ENCODE measurements around the gene FIGN.

Gene FIGN

DNA sequence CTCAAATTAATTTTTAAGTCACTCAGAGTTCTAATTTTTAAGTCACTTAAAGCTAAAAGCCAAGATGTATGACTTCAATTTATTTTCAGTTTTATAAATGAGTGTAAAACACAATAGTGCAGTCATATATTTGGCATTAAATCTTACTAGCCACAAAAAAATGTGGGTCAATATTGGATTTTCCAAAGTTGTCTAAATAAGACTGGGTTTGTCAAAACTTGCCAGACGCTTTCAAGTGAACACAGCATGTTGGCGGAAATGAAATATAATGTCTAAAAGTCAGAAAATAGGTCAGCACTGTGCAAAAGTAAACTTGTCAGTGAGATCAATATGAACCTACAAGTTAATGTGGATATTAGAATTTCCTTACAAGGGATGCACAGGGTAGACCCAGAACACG is 128.9 kb downstream of the FIGN start:
- no peak for DNase-seq

DNA sequence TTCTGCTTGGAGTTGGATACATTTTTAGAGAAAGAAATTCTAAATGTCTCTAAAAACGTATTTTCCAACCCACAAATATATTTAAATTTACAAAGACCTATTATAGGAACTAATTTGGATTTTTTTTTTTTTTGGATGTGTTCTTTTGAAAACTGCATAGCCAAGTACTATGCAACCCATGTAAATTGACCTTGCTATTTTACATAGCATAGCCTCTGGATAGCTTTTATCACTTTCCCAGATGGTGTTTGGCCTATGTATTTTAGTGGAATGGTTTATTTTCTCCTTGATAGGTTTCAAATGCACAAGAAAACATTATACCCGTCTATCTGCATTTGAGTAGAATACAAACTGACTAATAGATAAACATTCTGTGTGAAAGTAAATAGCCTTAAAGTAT is 130.0 kb downstream of the FIGN start:
- no peak for DNase-seq

DNA sequence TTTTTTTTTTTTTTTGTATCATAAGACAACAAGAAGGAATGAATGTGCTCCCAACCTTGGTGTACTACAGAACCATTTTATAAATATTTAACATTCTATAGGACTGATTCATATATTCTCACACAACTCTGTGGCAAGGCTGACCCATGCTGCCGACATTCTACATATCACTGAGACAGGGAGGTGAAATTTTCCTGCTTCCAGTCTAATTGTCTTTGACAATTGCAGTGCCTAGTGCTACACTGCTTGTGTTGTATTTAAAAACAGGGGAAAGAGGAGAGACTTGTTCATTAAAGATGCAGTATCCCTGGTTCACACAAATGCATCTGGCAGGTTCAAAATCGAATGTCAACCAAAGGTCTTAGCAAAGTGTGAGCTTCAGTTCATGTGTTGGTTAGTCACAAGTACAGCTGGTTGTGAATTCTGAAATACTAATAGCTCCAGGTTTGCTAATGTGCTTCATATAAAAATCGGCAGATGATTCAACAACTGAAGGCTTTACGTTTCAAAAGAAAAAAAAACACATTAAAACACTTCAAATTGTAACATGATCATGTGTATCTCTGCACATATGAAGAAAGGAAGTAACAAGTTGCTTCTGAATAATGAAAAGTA is 130.8 kb downstream of the FIGN start:
- no peak for DNase-seq

DNA sequence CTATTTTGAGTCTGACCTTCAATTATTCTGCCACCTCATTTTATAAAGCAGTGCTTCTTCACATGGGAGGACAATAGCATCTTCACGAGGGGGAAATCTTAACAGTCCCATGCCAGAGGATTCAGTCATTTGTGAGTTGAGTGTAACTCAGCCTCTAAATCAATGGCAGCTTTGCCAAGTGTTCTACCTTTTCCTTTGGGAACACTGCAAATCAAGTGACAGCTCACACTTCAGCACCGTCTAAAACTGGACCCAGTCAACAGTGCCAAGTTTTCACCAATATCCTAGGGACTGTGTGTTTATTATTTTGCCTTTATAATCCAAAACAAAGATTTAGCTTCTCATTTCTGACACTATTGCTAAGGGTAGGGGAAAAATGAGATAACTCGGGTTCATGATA is 133.6 kb downstream of the FIGN start:
- no peak for DNase-seq

DNA sequence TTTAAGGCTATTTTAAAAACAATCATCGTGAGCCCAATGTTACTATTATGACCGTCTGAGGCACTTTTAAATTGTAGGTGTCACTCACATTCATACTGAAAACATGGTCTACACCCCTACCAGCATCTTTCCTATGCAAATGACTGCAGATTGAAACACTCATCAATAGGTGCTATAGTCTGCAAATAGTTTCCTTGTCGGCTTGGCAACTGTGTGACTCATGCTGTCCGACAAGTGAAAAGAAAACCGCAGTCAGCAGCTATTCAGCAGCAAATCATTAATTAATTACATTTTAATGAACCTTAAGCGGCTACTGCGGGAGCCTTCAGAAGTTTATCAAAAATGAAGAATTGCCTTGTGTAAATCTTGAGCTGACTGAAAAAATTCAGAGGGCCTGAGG is 134.4 kb downstream of the FIGN start:
- no peak for DNase-seq

DNA sequence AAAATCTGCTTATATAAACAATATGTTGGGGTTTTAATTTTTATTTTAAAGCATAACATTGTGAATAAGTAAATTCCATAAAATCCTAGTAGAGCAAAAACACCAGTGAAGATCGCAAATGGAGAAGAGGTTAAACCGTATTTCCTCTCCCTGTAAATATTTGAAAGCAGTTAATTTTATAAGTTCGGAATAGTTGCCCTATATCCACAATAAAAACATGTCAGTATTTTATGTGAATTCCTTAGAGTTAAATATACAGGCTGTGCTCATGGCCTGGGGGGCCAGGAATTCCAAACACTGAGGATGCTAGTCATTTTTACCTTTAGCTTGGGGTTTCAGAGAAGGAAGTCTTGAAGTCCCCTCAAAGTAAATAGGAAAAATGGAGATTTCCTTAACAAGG is 135.0 kb downstream of the FIGN start:
- no peak for DNase-seq

DNA sequence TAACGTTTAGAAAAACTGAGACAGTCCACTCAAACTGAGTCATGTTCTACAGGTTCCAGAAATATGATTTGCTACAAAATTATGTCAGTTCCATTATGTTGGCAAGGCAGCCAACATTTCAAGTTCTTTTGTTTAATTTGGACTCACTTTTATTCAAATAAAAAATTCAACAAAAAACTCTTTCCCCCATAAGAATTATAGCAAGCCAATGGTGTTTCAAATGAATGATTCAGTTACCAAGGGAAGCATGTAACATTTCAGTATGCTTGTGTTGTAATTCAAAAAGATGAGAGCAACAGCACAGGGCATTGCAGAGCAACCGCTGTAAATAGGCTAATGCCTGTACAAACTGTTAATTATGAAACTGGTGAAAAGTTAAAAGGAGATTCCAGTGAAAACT is 140.8 kb downstream of the FIGN start:
- no peak for DNase-seq

DNA sequence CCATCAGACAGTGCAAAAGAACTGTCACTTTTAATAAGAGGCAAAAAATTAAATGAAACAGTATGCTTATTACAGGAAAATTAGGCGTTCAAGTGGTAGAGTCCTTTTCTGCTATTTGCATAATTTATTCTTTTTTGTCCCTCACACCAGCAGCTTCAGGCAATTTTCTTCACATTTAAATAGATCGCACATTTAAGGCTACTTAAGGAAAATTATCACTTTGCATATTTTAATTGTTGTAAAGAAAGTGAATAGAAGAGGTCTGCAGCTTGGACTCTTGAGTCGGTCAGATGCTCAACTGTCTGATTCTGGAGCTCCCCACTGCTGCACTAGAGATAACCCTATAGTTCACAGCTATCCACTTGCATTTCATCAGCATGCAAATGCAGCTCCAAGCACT is 141.3 kb downstream of the FIGN start:
- no peak for DNase-seq

DNA sequence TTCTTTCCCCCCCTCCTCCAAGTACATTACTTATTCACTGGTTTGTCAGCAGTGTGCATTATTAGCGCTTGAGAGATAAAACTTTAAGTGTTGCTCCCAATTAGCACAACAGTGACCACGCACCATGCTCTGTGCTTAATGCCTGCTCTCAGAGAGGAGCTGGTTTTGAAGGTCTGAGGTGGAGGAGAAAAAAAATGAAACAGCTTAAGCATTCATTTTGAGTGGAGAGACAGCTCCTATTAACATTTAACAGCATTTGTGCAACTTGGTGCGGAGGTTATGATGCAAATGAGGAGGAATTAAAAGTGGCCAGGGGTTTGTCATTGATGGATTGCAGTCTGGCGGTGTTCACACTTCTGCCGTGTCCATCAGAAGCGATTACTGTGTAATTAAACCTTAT is 141.8 kb downstream of the FIGN start:
- no peak for DNase-seq

DNA sequence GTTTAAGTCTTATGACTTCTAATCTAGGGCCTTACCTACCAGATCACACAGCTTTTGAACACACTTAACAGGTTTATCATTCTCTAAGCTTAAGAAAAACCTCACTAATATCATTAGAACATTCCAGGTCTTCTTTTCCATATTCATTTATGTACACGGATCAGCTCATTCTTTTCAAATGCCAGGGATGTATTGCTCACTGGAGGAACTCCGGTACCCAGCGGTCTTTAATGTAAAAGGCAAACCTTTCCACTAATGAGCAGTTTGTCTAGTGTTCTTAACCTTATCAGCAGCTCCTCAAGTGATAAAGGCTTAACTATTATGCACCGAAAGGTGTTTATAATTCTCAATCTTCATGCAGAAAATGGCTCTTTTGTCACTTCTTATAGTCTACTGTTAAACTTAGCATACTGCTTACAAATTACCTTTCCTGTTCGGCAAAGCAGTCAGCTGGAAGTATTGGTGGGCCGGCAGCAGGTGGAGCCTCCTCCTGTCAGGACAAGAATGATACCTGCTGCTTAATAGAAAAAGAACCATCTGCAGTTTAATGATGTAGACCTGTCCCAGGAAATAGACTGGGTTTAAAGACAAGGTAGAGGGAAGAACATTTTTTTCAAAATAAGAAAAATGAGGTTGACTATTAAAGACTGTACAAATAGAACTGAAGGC is 142.7 kb downstream of the FIGN start:
- no peak for DNase-seq

DNA sequence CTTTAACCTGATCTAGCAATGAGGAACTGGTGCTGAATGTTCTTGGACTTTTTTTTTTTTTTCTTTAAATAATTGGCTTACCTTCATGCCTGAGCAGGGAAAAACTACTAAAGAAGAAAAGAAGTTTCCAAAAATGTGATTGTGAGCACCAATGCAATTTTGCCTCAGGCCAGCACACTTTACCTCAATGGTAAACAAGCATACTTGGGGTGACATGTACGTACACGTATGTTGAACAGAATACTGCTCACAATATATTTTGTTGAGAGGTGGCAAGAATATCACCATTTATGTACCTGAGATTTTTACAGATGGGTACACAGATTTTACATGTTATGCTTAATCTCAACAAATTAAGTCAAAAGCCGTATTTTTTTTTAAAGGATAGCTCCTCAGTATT is 144.3 kb downstream of the FIGN start:
- no peak for DNase-seq

DNA sequence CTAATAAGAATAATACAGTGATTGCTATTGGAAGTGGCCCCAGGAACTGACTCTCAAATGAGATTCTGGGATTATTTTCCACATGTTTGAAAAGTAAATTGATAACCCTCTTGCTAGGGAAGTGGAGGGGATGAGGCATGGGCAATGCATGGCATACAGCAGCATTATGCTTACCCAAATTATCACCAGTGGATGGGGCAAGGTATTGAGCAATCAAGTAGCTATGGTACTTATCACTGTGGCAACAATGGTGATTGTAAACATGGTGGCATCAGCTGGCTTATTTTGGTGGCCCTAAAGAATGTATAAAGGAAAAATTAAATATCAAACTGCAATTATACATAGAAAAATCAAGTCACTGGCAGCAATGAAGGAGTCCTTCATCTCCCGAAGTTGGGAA is 155.1 kb downstream of the FIGN start:
- DNase-seq, result no peak

DNA sequence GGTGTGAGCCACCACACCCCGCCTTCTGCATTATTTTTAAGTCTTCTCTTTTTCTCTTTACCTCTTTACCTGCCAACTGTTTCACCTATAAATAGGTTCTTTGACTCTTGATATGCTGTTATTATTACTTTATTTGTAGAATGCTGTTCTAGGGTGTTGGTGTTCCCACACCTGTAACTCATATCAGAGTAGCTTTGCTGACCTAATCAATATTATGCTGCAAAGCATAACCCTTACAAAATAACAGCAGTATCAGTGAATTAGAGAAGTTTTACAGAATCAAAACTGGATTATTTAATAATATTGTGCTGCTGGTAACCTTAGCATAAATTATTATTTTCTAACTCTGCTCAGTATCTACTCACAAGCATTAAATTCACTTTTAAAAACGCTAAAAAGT is 161.5 kb downstream of the FIGN start:
- DNase-seq, result no peak

DNA sequence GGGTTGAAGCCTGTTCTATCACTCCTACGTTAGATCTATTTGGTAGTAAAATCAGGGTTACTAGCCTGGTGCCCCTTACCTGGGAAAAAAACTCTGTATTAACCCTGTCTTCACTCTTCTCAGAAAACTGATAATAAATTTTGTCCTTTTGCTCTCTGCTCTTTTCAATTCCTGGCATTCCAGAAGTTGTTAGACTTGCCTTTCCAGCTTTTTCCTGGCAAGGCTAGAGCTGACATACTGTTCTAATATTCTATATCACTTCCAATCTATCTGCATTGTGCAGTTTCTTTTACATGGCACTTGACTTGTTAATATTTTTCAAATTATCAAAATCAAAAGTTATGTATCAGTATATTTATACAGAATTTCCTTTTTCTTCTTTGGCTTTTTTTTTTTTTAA is 162.2 kb downstream of the FIGN start:
- no peak for DNase-seq

DNA sequence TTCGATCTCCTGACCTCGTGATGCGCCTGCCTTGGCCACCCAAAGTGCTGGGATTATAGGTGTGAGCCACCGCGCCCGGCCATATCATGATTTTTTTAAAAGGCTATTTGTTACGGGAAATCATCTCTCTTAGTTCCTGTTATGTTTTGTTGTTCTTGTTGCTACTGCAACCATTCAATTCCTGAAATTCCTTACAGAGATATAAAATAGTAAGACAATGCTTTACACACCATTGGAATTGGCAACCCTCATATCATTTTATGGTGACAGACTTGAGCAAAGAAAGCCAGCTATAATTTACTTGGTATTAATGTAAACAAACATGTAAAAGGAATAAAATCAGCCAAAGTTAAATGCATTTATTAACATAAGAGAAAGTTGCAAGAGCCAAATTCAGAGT is 163.0 kb downstream of the FIGN start:
- no peak for DNase-seq

DNA sequence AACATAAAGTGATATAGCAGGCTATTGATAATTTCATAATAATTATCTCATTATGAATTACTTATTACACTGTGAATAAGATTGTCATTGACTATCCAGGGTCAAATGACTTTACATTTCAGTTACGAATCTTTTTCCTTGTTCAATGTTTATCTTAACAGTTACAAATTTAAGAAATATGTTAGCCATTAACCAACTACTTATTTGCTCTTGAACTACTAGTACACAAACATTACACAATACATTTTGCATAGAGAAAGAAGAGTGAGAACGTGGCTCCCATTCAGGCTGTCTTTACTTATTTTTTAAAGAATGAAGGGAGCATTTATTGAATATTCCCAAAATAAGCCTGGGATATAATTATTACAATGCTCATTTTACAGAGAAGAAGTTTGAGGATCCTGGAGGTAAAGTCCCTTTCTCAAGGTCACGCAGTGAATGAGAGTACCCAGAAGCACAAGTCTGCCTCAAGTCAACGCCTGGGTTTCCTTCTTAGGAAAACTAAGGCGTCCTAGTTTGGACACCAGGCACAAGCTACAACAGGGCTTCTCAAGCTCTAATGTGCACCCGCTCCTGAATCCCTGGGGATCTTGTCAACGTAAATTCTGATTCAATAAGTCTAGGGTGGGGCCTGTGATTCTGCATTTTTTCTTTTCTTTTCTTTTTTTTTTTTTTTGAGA is 164.2 kb downstream of the FIGN start:
- no peak for DNase-seq

DNA sequence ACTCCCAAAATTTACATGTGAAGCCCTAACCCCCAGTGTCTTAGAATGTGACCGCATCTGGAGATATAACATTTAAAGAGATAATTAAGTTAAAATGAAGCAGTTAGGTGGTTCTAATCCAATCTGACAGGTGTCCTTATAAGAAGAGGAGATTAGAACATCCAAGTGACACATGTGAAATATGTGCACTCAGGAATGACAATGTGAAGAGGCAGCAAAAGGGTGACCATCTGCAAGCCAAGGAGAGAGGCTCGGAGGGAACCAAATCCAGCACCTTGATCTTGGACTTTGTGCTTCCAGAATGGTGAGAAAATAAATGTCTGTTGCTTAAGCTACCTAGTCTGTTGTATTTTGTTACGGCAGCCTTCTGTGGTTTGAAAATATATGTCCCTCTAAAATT is 165.4 kb downstream of the FIGN start:
- no peak for DNase-seq

DNA sequence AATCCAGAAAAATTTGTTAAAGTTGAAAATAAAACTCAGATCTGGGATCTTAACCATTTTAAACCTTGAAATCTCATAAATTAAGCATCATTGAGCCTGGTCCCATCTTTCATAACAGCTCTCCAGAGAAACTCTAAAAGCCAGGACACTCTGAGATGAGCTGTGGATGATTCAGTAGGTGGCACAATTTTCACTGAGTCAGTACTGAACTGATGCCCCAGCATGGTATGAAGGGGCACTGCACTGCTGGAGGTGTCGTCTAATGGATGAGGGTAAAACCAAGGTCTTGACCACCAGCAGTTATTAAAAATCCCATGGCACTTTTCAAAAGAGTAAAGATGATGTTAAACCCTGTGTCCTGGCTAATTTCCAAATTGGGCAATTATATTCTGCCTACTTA is 170.6 kb downstream of the FIGN start:
- DNase-seq, result no peak

DNA sequence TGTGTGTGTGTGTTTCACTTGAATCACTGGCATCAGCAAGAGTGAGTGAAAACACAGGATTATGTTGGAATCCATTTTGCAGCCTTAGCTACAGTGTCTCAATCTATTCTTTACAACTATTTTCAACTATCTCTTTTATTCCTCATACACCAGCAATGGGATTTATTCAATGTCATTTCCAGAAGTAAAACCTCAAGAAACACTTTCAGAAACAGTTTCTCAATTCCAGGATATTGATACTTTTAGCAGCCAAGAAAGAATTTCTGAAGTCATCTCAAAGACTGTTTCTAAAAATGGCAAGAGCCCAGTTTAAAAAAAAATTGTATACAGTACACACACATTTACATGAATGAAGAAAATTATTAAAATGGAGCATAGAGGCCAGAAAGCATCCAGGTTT is 171.6 kb downstream of the FIGN start:
- DNase-seq, result no peak

DNA sequence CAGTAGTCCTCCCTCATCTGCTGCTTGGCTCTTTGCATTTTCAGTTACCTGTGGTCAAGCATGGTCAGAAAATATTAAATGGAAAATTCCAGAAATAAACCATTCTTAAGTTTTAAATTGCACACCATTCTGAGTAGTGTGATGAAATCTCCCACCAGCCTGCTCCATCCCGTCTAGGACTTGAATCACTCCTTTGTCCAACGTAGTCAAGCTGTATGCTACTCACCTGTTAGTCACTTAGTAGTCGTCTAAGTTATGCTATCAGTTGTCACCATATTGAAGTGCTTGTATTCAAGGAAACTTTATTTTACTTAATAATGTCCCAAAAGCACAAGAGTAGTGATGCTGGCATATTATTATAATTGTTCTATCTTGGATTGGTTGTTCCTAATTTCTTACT is 172.5 kb downstream of the FIGN start:
- DNase-seq, result no peak

DNA sequence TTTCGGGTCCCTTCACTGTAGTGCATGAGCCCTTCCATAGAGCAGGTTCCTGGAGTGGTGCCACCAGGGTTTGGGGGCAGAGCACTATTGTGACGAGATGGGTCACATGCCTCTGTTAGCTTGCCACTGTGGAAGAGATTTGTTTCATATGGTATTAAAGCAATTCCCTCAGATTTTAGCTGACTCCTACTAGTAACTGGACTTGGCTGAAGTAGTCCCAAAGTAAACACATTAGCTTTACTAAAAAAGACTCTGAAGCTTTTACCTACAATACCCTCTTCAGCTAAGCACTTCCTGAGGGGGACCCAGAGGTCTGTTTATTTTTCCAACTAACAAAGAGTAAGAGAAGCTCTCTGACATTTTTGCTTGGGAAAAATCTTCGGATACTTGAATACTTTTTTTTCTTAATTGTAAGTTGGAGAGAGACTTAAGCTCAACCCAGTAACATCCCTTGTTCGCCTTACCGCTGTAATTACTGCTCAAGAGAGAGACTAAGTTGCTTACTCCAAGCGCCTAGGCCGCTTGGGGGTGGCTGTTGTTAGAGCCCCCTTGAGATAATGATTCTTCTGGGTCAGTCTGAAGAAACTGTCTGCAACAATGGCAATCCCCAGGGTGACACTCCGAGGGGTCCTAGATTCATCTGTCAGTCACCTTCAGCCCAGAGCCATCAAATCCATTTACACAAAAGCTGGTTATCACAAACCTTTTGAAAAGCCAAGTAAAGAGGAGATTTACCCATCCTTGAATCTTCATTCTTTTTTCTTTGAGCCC is 177.4 kb downstream of the FIGN start:
- DNase-seq, result no peak

DNA sequence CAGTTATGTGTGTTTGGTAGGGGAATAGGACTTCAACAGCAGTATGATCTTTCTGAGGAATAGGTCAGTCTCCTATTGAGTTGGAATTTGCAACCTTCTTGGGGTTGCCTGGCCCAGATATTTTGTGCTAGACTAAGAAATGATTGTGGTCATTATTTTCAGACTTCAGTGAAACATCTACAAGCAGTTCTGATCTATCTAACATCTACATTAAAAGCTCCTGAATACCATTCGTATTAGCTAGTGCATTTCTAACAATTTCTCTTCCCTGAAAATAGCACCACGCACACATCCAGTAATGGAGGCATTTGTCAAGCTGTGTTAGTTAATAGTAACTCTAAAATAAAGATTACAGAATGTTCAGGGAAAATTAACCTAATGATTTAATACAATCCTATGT is 179.3 kb downstream of the FIGN start:
- no peak for DNase-seq

DNA sequence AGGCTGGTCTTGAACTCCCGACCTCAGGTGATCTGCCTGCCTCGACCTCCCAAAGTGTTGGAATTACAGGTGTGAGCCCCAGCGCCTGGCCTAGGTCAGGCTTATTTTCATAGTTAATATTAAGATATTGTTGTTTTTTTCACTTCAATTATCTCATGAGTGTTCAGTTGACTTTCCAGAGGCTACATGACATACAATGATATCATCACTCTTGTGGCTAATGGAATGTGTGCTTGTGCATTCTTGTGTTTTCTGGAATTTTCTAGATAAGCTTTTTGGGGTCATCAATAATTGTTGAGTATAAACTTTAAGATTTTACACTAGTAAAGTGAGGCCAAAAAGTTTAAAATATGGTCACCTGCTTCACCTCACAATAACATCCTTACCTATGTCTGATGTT is 180.9 kb downstream of the FIGN start:
- no peak for DNase-seq

DNA sequence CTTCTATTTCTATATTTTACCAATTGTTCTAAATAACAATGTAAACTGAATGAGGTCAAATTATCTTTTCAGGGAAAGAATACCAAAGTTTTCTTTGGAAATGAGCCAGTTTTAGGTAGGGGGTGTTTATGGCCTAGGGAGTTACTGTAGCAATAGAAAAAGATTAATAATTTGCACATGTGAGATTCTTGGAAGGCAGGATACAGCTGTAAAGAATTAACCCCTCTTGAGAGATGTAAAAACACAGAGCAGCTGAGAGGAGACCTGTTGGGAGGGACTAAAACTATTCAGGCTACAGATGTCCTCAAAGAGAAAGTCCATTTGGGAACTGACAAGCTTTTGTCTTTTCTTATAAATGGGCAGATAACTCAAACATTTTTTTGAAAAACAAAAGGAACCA is 182.2 kb downstream of the FIGN start:
- DNase-seq, result no peak

Data from CD4-positive, alpha-beta T cell treated with Interleukin-17A for 4 hours (primary cell).